ENCODE measurements around the gene C5orf52.
"Not testable (repeated sequence)": the region's sequence is repeated elsewhere in the genome, so short reads cannot be mapped to it uniquely, and the experiment has no call there.

DNA sequence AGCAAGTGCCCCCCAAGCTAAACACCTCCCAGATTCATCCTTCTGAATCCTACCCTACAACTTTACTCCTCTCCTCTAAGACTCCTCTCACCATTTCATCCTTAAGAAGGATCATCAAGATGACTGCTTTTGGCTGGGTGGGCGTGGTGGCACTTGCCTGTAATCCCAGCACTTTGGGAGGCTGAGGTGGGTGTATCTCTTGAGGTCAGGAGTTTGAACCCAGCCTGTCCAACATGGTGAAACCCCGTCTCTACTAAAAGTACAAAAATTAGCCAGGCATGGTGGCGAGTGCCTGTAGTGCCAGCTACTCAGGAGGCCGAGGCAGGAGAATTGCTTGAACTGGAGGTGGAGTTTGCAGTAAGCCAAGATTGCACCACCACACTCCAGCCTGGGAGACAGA, 3.0 kb downstream of the C5orf52 start:
- TF ChIP-seq, protein P1, sequence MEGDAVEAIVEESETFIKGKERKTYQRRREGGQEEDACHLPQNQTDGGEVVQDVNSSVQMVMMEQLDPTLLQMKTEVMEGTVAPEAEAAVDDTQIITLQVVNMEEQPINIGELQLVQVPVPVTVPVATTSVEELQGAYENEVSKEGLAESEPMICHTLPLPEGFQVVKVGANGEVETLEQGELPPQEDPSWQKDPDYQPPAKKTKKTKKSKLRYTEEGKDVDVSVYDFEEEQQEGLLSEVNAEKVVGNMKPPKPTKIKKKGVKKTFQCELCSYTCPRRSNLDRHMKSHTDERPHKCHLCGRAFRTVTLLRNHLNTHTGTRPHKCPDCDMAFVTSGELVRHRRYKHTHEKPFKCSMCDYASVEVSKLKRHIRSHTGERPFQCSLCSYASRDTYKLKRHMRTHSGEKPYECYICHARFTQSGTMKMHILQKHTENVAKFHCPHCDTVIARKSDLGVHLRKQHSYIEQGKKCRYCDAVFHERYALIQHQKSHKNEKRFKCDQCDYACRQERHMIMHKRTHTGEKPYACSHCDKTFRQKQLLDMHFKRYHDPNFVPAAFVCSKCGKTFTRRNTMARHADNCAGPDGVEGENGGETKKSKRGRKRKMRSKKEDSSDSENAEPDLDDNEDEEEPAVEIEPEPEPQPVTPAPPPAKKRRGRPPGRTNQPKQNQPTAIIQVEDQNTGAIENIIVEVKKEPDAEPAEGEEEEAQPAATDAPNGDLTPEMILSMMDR (conservative IDR thresholded peaks at IDR 0.05 in 1 of 2, IDR thresholded peaks at IDR 0.05 in 1 of 2; ENCODE audit: extremely low read depth in 1 of 2, insufficient read depth in 1 of 2, low read depth in 1 of 2, low read length in 2 of 2) = not testable (repeated sequence)
- not testable (repeated sequence) for TF ChIP-seq EZH2 (IDR thresholded peaks at IDR 0.05; ENCODE audit: borderline replicate concordance, low read length)
